BJ (cell line): Measurements from ENCODE around the gene CSTF1. TPM values are rescaled to one million over a fixed set of nuclear protein-coding genes. Genes with fewer than 3 reads are reported as not detected.

ENCODE experiments used
- CTCF ChIA-PET: fragments of 350-600 bp; formaldehyde crosslinking; extraction: SDS; loops from one replicate; lab custom pipeline; 2021; ENCODE audit warnings: antibody characterized with exemption, inconsistent platforms; lab: Yijun Ruan, JAX
- POLR2A ChIA-PET: fragments of 300-600 bp; sonication (Branson Sonifier 250); formaldehyde crosslinking; extraction: SDS; loops from one replicate; lab custom pipeline; 2021; ENCODE audit warnings: antibody characterized with exemption; lab: Charles Lee
- DNase-seq: peaks from one replicate; pipeline ENCODE4 v3.0.0-alpha.2; 2011; ENCODE audit warnings: low read depth
- H3K27me3 ChIP-seq: 2 replicates; pipeline ENCODE4 v1.6.0; 2011; ENCODE audit warnings: low read length; ENCODE audit not compliant: control insufficient read depth, insufficient read depth
- H3K36me3 ChIP-seq: 2 replicates; pipeline ENCODE4 v1.5.1; 2011; ENCODE audit warnings: low read length; ENCODE audit not compliant: control insufficient read depth, insufficient read depth
- H3K4me3 ChIP-seq: 2 replicates; pipeline ENCODE4 v1.5.1; 2011; ENCODE audit warnings: low read depth, mild to moderate bottlenecking, control low read depth, low read length
- polyA plus RNA-seq: library from polyadenylated mRNA; depleted of rRNA; stranded (reverse); fragments of >200 nt; gene quantifications from 2 replicates; pipeline ENCODE4 v1.2.3, GENCODE V29; 2011
- TF ChIP-seq, protein P1 (sequence below): IDR thresholded peaks from 2 replicates; pipeline ENCODE4 v1.5.1; 2011; ENCODE audit warnings: low read depth, mild to moderate bottlenecking, control low read depth, inconsistent platforms, low read length, moderate library complexity; ENCODE audit not compliant: insufficient read depth

CSTF1 gene
- polyA plus RNA-seq, 1 experiment, result 59.5 TPM

DNA sequence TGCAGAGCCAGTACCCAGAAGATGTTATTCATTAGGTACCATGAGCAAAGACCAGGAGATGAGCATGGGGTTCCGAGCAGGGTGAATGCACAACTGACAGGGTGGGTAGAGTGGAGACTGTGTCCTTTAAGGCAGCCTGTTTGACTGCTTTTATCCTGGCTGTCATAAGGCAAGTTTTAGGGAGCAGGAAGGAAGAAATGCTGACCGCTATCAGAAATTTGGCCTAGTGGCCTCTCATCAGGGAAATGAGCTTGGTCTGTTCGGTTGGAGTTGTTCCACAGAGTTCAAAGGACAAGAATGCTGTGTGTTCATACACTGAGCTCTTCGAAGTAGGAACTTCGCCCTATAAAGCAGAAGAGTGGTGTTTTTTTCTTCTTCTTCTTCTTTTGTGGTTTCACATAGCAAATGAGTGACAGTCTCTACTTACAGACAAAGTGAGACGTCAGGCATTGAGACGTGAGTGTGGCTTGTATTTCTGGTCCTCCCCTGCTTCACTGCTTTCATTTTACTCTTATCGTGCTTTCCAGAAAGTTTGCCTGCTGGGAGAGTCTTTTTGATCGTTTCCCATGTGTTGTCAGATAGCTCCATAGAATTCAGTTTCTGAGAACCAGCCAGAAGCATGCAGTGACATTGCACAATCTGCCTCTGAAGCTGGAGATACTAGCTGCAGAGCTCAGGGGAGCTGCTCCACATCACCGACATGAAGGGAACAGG lies 19.5 kb downstream of the CSTF1 start, which contains the start of gene CASS4:
Gene CASS4, plus strand, starts transcription at position 502 of the 714 bp plus-strand sequence. Its CDS starts 199 bp downstream, at position 701.
- Histone ChIP-seq H3K4me3 (no peak within 1 kb of the TSS), H3K27me3 (no peaks in the 10 kb centered on the region), H3K36me3 (peaks cover 6% of the 10 kb centered on the region)
- ChIA-PET CTCF (interaction anchor here (1.2 to 1.6 kb wide), 5 partner anchors 8 to 127 kb away, joined by 3 to 6 read pairs (median 3); no protein-coding TSS in a partner anchor), POLR2A (no interaction called here)
- no peak for DNase-seq
- TF ChIP-seq, protein P1, sequence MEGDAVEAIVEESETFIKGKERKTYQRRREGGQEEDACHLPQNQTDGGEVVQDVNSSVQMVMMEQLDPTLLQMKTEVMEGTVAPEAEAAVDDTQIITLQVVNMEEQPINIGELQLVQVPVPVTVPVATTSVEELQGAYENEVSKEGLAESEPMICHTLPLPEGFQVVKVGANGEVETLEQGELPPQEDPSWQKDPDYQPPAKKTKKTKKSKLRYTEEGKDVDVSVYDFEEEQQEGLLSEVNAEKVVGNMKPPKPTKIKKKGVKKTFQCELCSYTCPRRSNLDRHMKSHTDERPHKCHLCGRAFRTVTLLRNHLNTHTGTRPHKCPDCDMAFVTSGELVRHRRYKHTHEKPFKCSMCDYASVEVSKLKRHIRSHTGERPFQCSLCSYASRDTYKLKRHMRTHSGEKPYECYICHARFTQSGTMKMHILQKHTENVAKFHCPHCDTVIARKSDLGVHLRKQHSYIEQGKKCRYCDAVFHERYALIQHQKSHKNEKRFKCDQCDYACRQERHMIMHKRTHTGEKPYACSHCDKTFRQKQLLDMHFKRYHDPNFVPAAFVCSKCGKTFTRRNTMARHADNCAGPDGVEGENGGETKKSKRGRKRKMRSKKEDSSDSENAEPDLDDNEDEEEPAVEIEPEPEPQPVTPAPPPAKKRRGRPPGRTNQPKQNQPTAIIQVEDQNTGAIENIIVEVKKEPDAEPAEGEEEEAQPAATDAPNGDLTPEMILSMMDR, result no peak

DNA sequence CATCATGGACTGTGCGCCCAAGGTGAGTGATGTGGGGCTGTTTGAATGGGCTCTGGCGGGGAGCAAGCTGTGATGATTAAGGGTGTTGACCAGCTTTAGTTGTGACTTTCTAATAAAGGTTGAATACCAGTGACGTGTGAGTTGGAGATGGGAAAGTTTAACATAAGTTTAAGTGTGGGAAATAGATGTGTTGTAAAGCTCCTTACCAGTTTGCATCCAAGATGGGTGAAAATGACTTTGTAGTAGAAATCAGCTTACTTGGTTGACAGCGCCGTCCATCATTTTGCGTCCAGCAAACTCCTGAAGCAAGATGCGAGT lies 20.0 kb downstream of the CSTF1 start:
- no peaks in the 10 kb centered on the region for H3K27me3 ChIP-seq
- DNase-seq, result no peak
- ChIA-PET POLR2A (interaction anchor here (0.7 kb wide), 1 partner anchor 21 kb away, joined by 8 read pairs; no protein-coding TSS in a partner anchor), CTCF (interaction anchor here (1.2 to 1.6 kb wide), 5 partner anchors 9 to 127 kb away, joined by 3 to 6 read pairs (median 3); no protein-coding TSS in a partner anchor)
- no peak overlapping the region for H3K4me3 ChIP-seq
- H3K36me3 ChIP-seq, result peaks cover 1% of the 10 kb centered on the region; the same call in 1 of the 2 replicates
- TF ChIP-seq, protein P1, result no peak

DNA sequence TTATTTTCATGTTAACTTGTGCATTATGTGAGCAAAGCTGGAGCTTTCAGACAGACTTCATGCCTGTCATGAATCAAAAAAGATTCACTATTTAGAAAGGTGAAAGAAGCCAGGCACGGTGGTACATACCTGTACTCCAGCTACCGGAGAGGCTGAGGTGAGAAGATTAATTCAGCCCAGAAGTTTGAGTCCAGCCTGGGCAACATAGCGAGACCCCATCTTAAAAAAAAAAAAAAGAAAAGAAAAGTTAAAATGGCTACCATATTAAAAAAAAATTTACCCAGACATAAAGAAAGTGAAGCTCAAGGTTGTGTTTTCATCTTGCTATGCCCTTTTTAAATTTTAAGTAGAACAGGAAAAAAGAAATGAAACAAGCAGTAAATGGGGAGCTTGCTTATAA lies 20.5 kb downstream of the CSTF1 start:
- Histone ChIP-seq H3K4me3 (no peak overlapping the region), H3K27me3 (no peaks in the 10 kb centered on the region), H3K36me3 (0 out of 2 replicates have a peak, but pooled peaks cover 1% of the 10 kb centered on the region)
- ChIA-PET POLR2A (interaction anchor here (0.7 kb wide), 1 partner anchor 21 kb away, joined by 8 read pairs; no protein-coding TSS in a partner anchor), CTCF (interaction anchor here (1.2 to 1.6 kb wide), 3 partner anchors 9 to 102 kb away, joined by 3 to 6 read pairs (median 3); no protein-coding TSS in a partner anchor)
- TF ChIP-seq, protein P1, result no peak
- DNase-seq, result no peak

DNA sequence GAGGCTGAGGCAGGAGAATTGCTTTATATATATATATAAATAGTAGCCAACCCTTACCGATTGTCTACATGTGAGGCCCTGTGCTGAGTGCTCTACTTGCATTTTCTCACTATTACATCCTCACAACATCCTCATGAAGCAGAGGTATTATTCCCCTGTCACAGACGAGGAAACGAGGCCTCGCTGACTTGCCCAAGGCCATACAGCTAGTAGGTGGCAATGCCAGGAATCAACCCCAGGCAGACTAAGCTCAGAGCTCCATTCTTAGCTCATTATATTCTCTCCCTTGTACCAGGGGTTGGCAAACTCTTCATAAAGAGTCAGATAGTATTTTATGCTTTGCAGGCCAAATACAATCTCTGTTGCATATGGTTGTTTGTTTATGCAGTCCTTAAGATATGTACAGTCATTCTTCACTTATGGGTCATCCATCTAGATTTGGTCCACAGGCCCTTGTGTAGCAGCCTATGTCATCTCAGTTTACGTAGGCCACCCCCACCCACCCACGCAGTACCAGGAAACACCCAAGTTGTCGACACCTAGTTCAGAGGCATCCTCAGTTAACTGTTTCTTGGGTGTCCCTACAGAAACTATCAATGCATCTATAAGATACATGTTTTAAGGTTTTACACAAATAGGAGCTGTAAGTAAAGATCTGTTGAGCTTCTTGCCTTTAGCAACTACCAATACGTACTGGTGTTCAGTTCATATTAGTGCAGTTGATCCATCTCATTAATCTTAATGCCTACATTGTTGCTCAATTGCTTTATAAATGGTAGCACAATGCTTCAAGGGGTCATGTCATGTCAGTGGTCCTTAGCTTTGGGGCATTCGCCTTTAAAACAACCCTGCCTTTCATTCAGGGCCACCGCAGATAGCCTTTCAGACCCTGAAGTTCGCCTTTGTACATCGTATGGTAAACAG lies 22.7 kb downstream of the CSTF1 start:
- H3K4me3 ChIP-seq, result no peak overlapping the region
- TF ChIP-seq, protein P1, result no peak
- ChIA-PET CTCF (interaction anchor here (1.0 to 1.9 kb wide), 4 partner anchors 14 to 90 kb away, joined by 3 to 6 read pairs (median 4); no protein-coding TSS in a partner anchor), POLR2A (interaction anchor here (0.6 kb wide), 1 partner anchor 19 kb away, joined by 3 read pairs; no protein-coding TSS in a partner anchor)
- no peaks in the 10 kb centered on the region for H3K36me3 ChIP-seq
- DNase-seq, result no peak
- no peaks in the 10 kb centered on the region for H3K27me3 ChIP-seq

DNA sequence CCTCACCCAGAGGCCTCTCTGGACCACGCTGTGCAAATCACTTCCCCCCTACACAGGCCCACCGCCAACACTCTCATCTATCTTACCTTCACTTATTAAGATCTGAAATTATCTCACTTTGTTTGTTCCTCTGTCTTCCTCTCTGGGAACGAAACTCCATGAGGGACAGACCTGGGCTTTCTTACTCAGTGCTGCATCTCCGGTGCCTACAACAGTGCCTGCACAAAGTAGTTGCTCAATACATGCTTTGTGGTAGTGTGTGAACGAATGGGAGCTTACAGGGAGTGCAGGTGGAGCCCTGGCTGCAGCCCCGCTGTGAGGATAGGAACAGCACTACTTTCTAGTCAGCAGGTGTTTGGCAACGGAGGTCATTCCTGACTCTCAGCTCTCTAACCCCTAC lies 25.0 kb downstream of the CSTF1 start:
- TF ChIP-seq, protein P1, result no peak
- H3K4me3 ChIP-seq, result no peak overlapping the region
- ChIA-PET POLR2A (no interaction called here), CTCF (no interaction called here)
- H3K36me3 ChIP-seq, result no peaks in the 10 kb centered on the region
- DNase-seq, result no peak
- H3K27me3 ChIP-seq, result no peaks in the 10 kb centered on the region
